DND-41 (cell line): ENCODE measurements around the gene SPRR3.
A peak's percentile ranks its signal among the peaks of the same experiment; 100 is the strongest.

Experiments used
- ATAC-seq: fragments of 200-7000 bp; cut with Tn5 transposase; 3 replicates; pipeline ENCODE4 v1.9.1; 2021; ENCODE audit warnings: low read depth; ENCODE audit not compliant: insufficient read depth
- DNase-seq: peaks from one replicate; pipeline ENCODE4 v3.0.0-alpha.2; 2020
- H2AFZ ChIP-seq: 2 replicates; pipeline ENCODE4 v1.6.0; 2012; ENCODE audit warnings: low read depth, low read length
- H3K27ac ChIP-seq: 2 replicates; pipeline ENCODE4 v1.5.1; 2012; ENCODE audit warnings: low read length, inconsistent platforms
- H3K27me3 ChIP-seq: fragments of 200-600 bp; sonication (generic); 2 replicates; pipeline ENCODE4 v1.6.0; 2012; ENCODE audit warnings: low read length, mild to moderate bottlenecking, inconsistent platforms; ENCODE audit not compliant: insufficient read depth, poor library complexity
- H3K36me3 ChIP-seq: 2 replicates; pipeline ENCODE4 v1.5.1; 2012; ENCODE audit warnings: low read length, inconsistent platforms; ENCODE audit not compliant: insufficient read depth
- H3K4me1 ChIP-seq: 2 replicates; pipeline ENCODE4 v1.5.1; 2012; ENCODE audit warnings: mild to moderate bottlenecking, low read length; ENCODE audit not compliant: insufficient read depth
- H3K4me2 ChIP-seq: 2 replicates; pipeline ENCODE4 v1.6.0; 2012; ENCODE audit warnings: mild to moderate bottlenecking, moderate library complexity, low read length, inconsistent platforms; ENCODE audit not compliant: insufficient read depth
- H3K4me3 ChIP-seq, 2 experiments: fragments of 200-600 bp in 1 of 2; shearing (Covaris generic) in 1 of 2; 2 replicates each; pipeline ENCODE4 v1.5.1; 2012 to 2016; ENCODE audit warnings: inconsistent platforms in 2 of 2, low read length in 2 of 2, mild to moderate bottlenecking in 2 of 2, low read depth in 1 of 2, moderate library complexity in 1 of 2
- H3K79me2 ChIP-seq: 2 replicates; pipeline ENCODE4 v1.6.0; 2012; ENCODE audit warnings: low read length, inconsistent platforms; ENCODE audit not compliant: insufficient read depth
- H3K9ac ChIP-seq: 2 replicates; pipeline ENCODE4 v1.6.0; 2012; ENCODE audit warnings: low read depth, mild to moderate bottlenecking, inconsistent platforms, low read length, moderate library complexity
- H3K9me3 ChIP-seq: 2 replicates; pipeline ENCODE4 v1.5.1; 2012; ENCODE audit warnings: low read length, moderate library complexity, mild to moderate bottlenecking, inconsistent platforms; ENCODE audit not compliant: insufficient read depth, severe bottlenecking
- H4K20me1 ChIP-seq: 2 replicates; pipeline ENCODE4 v1.6.0; 2012; ENCODE audit warnings: low read length; ENCODE audit not compliant: insufficient read depth
- EZH2 ChIP-seq: IDR thresholded peaks from 3 replicates; pipeline ENCODE4 v1.6.1; 2012; ENCODE audit warnings: borderline replicate concordance, low read depth, mild to moderate bottlenecking, moderate library complexity, low read length, inconsistent platforms; ENCODE audit not compliant: severe bottlenecking
- TF ChIP-seq, protein P1 (sequence below): IDR thresholded peaks from 2 replicates; pipeline ENCODE4 v1.5.1; 2012; ENCODE audit warnings: borderline replicate concordance, low read length, moderate library complexity, mild to moderate bottlenecking; ENCODE audit not compliant: poor library complexity, severe bottlenecking; ENCODE audit errors: extremely low read depth

SPRR3 gene

DNA sequence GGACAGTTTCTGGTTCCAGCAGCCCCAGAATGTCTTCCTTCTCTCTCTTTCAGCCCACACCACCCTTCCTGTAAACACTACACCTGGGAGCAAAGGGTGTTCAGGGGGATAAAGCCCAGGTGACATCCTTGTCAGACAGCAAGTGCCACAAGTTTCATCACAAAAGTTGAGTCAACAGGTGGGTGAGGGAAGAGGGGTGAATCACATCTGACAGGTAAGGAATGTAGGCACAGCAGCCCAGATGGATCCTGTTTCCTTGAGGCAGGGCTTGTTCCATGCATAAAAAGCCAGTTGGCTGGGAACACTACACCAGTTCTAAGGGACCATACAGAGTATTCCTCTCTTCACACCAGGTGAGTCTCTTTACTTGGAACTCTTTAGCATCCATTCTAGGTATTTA lies 29.3 kb downstream of the SPRR3 start, which contains the start of gene SPRR1B:
TSS of gene SPRR1B (plus strand) at position 309 of the 400 bp plus-strand sequence. CDS start 1,143 bp downstream, outside the sequence.
- DNase-seq, result no peak

GRCh38 chr1:153032073-153032472 lies 30.5 kb downstream of the SPRR3 start:
- TF ChIP-seq, protein P1, sequence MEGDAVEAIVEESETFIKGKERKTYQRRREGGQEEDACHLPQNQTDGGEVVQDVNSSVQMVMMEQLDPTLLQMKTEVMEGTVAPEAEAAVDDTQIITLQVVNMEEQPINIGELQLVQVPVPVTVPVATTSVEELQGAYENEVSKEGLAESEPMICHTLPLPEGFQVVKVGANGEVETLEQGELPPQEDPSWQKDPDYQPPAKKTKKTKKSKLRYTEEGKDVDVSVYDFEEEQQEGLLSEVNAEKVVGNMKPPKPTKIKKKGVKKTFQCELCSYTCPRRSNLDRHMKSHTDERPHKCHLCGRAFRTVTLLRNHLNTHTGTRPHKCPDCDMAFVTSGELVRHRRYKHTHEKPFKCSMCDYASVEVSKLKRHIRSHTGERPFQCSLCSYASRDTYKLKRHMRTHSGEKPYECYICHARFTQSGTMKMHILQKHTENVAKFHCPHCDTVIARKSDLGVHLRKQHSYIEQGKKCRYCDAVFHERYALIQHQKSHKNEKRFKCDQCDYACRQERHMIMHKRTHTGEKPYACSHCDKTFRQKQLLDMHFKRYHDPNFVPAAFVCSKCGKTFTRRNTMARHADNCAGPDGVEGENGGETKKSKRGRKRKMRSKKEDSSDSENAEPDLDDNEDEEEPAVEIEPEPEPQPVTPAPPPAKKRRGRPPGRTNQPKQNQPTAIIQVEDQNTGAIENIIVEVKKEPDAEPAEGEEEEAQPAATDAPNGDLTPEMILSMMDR, result no peak
- no peak for TF ChIP-seq EZH2
- no peaks in the 10 kb centered on the region for H3K4me1 ChIP-seq
- peaks cover 4% of the 10 kb centered on the region for H3K27me3 ChIP-seq
- no peaks in the 10 kb centered on the region for H3K36me3 ChIP-seq
- no peak overlapping the region for H3K9ac ChIP-seq
- no peak for DNase-seq
- H3K4me2 ChIP-seq, result no peak overlapping the region
- no peak overlapping the region for H2AFZ ChIP-seq
- no peaks in the 10 kb centered on the region for H4K20me1 ChIP-seq
- H3K79me2 ChIP-seq, result no peaks in the 10 kb centered on the region
- no peaks in the 10 kb centered on the region for H3K9me3 ChIP-seq
- ATAC-seq, result no peak
- H3K27ac ChIP-seq, result no peak overlapping the region
- H3K4me3 ChIP-seq, result no peak overlapping the region

More for the DNA sequence above, 29.3 kb downstream of the SPRR3 start, which contains the start of gene SPRR1B:
- Histone ChIP-seq H3K36me3 (no peaks in the 10 kb centered on the region), H3K4me3 (no peak within 1 kb of the TSS), H3K9ac (no peak within 1 kb of the TSS), H3K4me2 (no peak within 1 kb of the TSS), H3K27me3 (peaks cover 6% of the 10 kb centered on the region), H3K79me2 (no peaks in the 10 kb centered on the region), H4K20me1 (no peaks in the 10 kb centered on the region), H3K4me1 (no peaks in the 10 kb centered on the region), H3K27ac (no peak within 1 kb of the TSS), H2AFZ (no peak within 1 kb of the TSS), H3K9me3 (no peaks in the 10 kb centered on the region)
- TF ChIP-seq, protein P1, result no peak
- TF ChIP-seq EZH2, result no peak
- no peak for ATAC-seq

DNA sequence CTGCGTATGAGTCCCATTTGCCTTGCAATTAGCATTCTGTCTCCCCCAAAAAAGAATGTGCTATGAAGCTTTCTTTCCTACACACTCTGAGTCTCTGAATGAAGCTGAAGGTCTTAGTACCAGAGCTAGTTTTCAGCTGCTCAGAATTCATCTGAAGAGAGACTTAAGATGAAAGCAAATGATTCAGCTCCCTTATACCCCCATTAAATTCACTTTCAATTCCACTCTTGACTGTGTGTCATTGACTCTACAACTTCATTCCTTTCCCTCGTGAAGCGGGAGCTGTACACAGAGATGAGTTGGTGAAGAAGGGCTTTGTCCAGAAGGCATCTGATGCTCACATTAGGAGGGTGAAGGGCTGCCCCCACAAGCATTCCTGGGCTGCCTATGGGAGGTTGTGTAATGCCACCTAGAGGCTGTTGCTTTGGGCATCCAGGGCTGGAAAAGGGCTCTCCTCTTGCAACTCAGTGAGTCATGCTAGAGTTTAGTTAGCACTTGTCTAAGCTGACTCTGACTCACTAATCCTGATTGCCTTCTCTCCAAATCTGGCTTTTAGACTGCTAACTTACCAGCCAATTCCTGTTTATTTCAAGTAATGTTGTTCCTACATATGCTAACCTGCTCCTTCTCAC lies 31.2 kb downstream of the SPRR3 start:
- Histone ChIP-seq H3K27me3 (peaks cover 4% of the 10 kb centered on the region), H3K9ac (no peak overlapping the region), H3K36me3 (no peaks in the 10 kb centered on the region), H3K4me3 (no peak overlapping the region), H3K79me2 (no peaks in the 10 kb centered on the region), H3K27ac (no peak overlapping the region), H2AFZ (no peak overlapping the region), H4K20me1 (no peaks in the 10 kb centered on the region), H3K9me3 (no peaks in the 10 kb centered on the region), H3K4me1 (no peaks in the 10 kb centered on the region), H3K4me2 (no peak overlapping the region)
- TF ChIP-seq, protein P1, result peak; percentile 33
- no peak for TF ChIP-seq EZH2
- peak; percentile 44; the same call in 1 of the 3 replicates for ATAC-seq
- no peak for DNase-seq
